Measurements from ENCODE around the gene KIF6.

Gene KIF6

DNA sequence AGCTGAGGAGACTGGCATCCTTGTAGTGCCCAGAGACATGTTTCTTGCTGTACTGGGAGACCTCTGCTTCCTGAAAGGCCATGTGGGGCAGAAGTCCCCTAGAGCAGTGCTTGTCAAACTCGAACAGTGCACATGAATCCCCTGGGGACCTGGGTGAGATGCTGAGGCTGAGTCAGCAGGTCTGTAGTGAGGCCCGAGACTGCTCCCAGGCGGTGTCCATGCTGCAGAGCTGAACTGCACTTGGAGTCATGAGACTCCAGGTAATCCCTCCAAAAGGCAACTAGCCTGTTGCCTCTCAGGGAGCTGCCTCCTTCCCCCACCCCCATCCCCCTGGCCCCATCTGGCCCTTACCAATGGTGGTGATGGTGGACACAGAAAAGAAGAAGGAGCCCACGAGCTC, 414.7 kb downstream of the KIF6 start:
- Histone ChIP-seq H3K4me1 (peaks cover 45% of the 10 kb centered on the region), H3K36me3 (no peaks in the 10 kb centered on the region), H3K27ac (no peak overlapping the region), H3K4me3 (no peak overlapping the region), H4K20me1 (peaks cover 31% of the 10 kb centered on the region; the same call in 1 of the 2 replicates), H3K9ac (peak overlapping the region; percentile 8; the same call in 1 of the 2 replicates), H3K27me3 (peaks cover 41% of the 10 kb centered on the region), H3K4me2 (peak overlapping the region; percentile 78), H3K9me3 (no peaks in the 10 kb centered on the region; the same call in 1 of the 2 replicates)
- TF ChIP-seq Cebpa-rat (IDR thresholded peaks at IDR 0.05) = no peak

DNA sequence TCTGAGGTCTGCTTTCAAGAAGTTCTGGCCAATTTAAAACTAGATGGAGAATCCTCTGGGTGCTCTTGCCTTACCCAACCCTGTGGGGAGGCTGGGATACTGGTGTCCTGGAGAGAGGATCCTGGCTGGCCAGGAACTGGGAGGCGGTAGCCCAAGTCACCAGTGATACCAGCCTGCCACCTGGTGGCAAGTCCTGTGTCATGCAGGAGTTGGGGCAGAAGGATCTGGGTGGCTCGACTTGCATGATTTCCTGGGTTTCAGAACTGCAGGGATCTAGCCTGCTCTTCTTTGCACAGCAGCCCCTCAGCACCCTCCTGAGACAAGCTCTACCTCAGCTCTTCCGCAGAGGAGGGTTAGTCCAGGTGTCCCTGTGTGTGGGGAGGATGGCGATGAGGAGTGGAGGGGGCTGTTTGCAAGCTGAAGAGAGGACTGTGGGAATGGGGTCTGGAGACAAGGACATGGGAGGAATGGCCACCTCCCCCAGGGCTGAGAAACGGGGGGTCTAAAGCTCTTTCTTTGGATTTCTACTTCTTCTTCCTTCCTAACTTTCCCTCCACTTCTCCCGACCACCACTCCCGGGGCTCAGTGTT, 415.2 kb downstream of the KIF6 start:
- peak overlapping the region; percentile 78 for H3K4me2 ChIP-seq
- H3K27ac ChIP-seq = no peak overlapping the region
- H3K4me1 ChIP-seq = peaks cover 40% of the 10 kb centered on the region
- TF ChIP-seq Cebpa-rat (IDR thresholded peaks at IDR 0.05) = no peak
- peaks cover 36% of the 10 kb centered on the region for H3K27me3 ChIP-seq
- no peaks in the 10 kb centered on the region; the same call in 1 of the 2 replicates for H3K9me3 ChIP-seq
- no peak overlapping the region for H3K4me3 ChIP-seq
- H3K36me3 ChIP-seq = no peaks in the 10 kb centered on the region
- peaks cover 31% of the 10 kb centered on the region; the same call in 1 of the 2 replicates for H4K20me1 ChIP-seq
- H3K9ac ChIP-seq = peak overlapping the region; percentile 8; the same call in 1 of the 2 replicates

DNA sequence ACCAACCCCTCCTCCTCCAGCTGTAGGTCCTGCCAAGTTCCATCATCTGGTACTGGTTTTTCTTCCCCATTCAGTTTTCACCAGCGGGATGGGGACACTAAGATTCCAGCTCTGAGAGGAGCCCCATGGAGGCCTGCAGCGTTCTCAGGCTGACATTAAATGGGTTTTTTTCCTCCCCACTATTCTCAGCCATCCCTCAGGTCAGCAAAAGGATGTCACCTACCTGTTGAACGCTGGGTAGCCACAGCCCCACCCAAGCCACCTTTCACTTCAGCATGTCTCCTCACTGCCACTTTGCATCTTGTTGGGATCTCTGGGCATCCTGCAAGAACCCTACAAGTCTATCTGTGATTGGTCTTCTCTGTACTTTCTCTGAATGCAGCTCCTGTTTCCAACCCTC, 417.7 kb downstream of the KIF6 start:
- Histone ChIP-seq H3K27ac (no peak overlapping the region), H3K36me3 (no peaks in the 10 kb centered on the region), H3K9me3 (no peaks in the 10 kb centered on the region), H3K4me2 (no peak overlapping the region), H3K27me3 (peaks cover 10% of the 10 kb centered on the region), H3K4me3 (no peak overlapping the region), H3K4me1 (peaks cover 20% of the 10 kb centered on the region), H3K9ac (no peak overlapping the region), H4K20me1 (0 out of 2 replicates have a peak, but pooled peaks cover 12% of the 10 kb centered on the region)
- TF ChIP-seq Cebpa-rat (IDR thresholded peaks at IDR 0.05) = no peak

DNA sequence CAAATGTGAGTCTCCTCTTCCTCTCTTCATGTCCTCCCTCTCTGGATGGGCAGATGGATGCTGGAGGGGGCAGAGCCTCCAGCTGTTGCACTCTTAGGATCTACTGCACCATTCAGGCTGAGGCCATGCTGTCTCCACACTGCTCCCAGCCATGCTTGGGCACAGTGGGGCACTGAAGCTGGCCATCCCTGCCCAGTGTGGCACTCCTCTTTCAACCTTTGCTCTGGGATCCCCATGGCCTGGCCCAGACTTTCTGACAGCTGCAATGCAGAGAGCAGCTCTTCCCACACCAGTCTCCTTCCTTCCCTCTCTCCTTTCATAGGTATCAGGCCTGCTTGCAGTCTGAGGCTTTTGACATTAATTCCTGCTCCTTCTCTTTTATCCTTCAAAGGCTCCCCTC, 420.3 kb downstream of the KIF6 start:
- H3K4me1 ChIP-seq = peaks cover 6% of the 10 kb centered on the region
- H4K20me1 ChIP-seq = no peaks in the 10 kb centered on the region
- no peaks in the 10 kb centered on the region for H3K36me3 ChIP-seq
- no peak overlapping the region for H3K9ac ChIP-seq
- H3K27me3 ChIP-seq = no peaks in the 10 kb centered on the region
- no peak overlapping the region for H3K27ac ChIP-seq
- TF ChIP-seq Cebpa-rat (IDR thresholded peaks at IDR 0.05) = no peak
- H3K4me3 ChIP-seq = no peak overlapping the region
- H3K4me2 ChIP-seq = no peak overlapping the region
- H3K9me3 ChIP-seq = no peaks in the 10 kb centered on the region

DNA sequence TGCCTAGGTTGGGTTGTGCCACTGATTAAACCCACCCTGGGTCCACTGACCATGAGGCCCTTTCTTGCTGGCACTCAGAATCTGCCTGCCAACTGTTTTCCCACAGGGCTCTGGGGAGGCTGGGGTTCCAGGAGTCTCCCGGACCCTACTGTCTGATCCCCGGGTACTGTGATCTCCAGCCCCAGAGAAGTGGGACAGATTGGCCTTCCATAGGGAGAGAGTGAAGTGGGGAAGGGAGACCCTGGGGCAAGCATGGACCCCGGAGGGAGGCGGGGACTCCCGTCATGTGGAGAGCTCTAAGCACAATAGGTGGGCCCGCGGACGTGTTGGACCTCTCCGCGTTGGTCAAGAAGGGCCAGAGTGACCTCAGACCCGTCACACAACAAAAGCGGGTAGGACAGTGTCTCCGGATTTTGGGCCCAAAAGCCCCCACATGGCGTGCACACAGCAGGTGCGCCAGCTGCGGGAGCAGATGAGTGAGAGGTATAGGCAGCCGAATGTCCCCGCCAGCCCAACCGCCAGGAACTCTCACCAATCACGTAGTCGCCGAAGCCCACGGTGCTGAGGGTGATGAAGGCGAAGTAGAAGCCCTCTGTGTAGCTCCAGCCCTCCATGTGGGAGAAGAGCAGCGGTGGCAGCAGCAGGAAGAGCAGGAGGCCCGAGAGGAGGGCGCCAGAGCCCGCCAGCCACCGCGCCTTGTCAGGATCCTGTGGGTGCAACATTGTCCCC, 421.6 kb downstream of the KIF6 start:
- H3K4me3 ChIP-seq = no peak overlapping the region
- H3K9ac ChIP-seq = no peak overlapping the region
- H3K36me3 ChIP-seq = no peaks in the 10 kb centered on the region
- no peaks in the 10 kb centered on the region for H4K20me1 ChIP-seq
- no peaks in the 10 kb centered on the region for H3K27me3 ChIP-seq
- no peak overlapping the region for H3K27ac ChIP-seq
- H3K4me2 ChIP-seq = no peak overlapping the region
- no peaks in the 10 kb centered on the region for H3K9me3 ChIP-seq
- no peaks in the 10 kb centered on the region for H3K4me1 ChIP-seq
- 0 out of 2 replicates have a peak, but pooled peaks have one; percentile 3 for TF ChIP-seq Cebpa-rat (IDR thresholded peaks at IDR 0.05)

DNA sequence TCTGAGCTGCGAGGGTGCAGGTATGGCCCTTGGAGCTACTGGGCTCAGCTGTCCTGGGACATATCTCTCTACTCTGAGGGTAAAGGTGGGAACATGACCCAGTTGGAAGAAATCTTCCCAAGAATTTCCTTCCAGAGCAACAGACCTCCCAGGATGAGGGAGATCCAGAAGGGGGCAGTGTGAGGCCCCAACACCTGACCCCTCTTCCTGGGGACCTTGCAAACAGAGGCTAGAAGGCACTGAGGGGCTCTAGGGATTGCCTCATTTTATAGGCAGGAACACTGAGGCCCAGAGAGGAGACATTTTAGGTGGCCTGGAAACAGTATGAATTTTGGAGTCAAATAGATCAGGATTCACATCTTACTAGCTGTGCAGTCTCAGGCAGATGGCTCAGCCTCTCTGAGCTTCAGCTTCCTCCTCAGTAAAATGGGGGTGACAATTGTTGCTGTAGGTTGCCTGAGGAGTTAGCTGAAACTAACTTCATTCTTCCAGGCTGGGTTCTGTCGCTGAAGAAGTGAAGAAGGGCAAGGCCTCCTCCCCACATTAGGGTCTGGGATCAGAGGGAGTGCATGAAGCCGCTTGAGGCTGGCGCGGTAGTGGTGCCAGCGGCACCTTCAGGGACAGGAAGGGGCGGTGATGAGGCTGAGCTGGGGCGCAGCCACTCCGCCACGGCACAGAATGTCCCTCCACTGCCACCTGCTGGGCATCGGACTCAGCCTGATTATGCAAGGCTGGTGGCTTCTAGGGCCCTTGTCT, 422.4 kb downstream of the KIF6 start:
- H3K27me3 ChIP-seq = no peaks in the 10 kb centered on the region
- H4K20me1 ChIP-seq = no peaks in the 10 kb centered on the region
- 0 out of 2 replicates have a peak, but pooled peaks have one; percentile 20 for TF ChIP-seq Cebpa-rat (IDR thresholded peaks at IDR 0.05)
- H3K36me3 ChIP-seq = no peaks in the 10 kb centered on the region
- no peak overlapping the region for H3K27ac ChIP-seq
- H3K4me3 ChIP-seq = no peak overlapping the region
- no peak overlapping the region for H3K9ac ChIP-seq
- no peaks in the 10 kb centered on the region for H3K4me1 ChIP-seq
- no peaks in the 10 kb centered on the region for H3K9me3 ChIP-seq
- peak overlapping the region; percentile 56 for H3K4me2 ChIP-seq

DNA sequence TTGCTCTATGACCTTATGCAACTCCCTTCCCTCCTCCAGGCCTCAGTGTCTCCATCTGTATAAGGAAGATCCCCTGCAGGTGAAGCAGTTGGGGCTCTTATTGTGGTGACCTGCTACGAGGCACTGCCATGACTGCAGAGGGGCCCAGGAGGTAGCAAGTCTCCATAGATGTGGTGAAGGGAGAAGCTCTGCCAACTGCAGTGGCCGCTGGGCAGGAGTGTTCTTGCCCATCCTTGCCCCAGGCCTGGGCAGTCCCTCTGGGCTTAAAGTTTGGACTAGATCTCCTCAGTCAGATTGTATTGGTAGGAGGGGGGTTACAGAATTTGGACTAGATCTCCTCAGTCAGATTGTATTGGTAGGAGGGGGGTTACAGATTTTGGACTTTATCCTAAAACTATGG, 423.2 kb downstream of the KIF6 start:
- Histone ChIP-seq H3K27ac (no peak overlapping the region), H3K4me3 (no peak overlapping the region), H3K9ac (no peak overlapping the region), H4K20me1 (no peaks in the 10 kb centered on the region), H3K4me2 (no peak overlapping the region), H3K27me3 (no peaks in the 10 kb centered on the region), H3K4me1 (no peaks in the 10 kb centered on the region), H3K9me3 (no peaks in the 10 kb centered on the region), H3K36me3 (no peaks in the 10 kb centered on the region)
- TF ChIP-seq Cebpa-rat (IDR thresholded peaks at IDR 0.05) = no peak

DNA sequence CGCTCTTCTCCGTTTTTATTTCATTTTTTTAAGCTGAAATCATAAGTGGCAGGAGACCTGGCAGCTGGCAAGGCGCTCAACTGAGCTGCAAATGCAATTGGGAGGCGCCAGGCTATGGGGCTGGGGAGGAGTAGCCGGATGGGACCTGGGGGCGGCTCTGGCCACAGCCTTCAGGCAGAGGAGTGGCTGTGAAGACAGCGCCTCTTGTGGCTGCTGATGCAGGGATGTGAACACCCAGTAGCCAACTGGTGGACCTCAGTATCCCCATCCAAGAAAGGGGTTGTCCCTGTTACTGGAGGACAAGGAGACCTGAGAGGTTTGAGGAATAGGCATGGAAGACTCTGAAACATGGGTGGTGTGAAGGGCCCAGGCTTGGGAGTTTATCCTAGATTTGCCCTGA, 423.6 kb downstream of the KIF6 start:
- Histone ChIP-seq H3K4me3 (no peak overlapping the region), H3K4me1 (no peaks in the 10 kb centered on the region), H3K4me2 (no peak overlapping the region), H4K20me1 (no peaks in the 10 kb centered on the region), H3K9me3 (no peaks in the 10 kb centered on the region), H3K27ac (no peak overlapping the region), H3K27me3 (no peaks in the 10 kb centered on the region), H3K9ac (no peak overlapping the region), H3K36me3 (no peaks in the 10 kb centered on the region)
- no peak for TF ChIP-seq Cebpa-rat (IDR thresholded peaks at IDR 0.05)

DNA sequence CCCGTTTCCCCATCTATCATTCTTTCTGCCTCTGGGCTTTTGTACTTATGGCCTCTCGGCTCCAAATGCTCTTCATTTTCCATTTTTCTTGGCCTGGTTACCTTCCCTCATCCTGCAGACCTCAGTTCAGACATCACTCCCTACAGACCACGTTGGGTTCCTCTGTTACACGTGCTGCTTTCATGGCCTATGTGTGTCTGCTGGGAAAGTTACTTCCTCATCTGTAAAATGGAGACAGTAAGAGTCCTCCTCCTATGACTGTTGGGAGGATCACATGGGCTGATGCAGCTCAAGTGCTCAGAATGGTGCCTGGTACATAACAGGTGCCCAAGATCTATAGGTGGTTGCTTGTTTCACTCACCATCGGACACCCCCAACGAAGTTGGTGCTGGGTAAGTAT, 424.5 kb downstream of the KIF6 start:
- H4K20me1 ChIP-seq = no peaks in the 10 kb centered on the region
- H3K9me3 ChIP-seq = no peaks in the 10 kb centered on the region
- no peaks in the 10 kb centered on the region for H3K36me3 ChIP-seq
- no peak overlapping the region for H3K4me2 ChIP-seq
- no peak overlapping the region for H3K4me3 ChIP-seq
- no peak for TF ChIP-seq Cebpa-rat (IDR thresholded peaks at IDR 0.05)
- H3K27ac ChIP-seq = no peak overlapping the region
- H3K4me1 ChIP-seq = no peaks in the 10 kb centered on the region
- no peak overlapping the region for H3K9ac ChIP-seq
- H3K27me3 ChIP-seq = no peaks in the 10 kb centered on the region

DNA sequence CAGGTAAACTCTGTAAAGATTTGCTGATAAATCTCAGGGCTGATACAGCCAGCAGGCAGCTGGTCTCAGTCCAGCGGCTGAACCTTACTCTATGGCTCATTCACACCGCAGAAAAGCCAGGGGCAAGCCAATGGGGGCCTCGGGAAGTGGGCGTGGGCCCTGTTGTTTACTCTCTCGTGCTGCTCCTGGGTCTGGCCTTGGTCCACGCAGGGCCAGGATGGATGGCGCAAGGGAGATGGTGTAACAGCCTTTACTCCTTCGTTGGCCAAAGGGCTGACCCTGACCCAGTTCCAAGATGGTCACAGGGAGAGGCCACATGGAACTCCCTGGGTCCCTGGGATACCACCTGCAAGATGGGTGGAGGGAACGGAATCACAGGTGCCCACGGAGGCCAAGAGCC, 427.1 kb downstream of the KIF6 start:
- Histone ChIP-seq H4K20me1 (no peaks in the 10 kb centered on the region), H3K9ac (no peak overlapping the region), H3K36me3 (no peaks in the 10 kb centered on the region), H3K27ac (no peak overlapping the region), H3K4me2 (no peak overlapping the region), H3K4me1 (no peaks in the 10 kb centered on the region), H3K9me3 (no peaks in the 10 kb centered on the region), H3K27me3 (no peaks in the 10 kb centered on the region), H3K4me3 (no peak overlapping the region)
- TF ChIP-seq Cebpa-rat (IDR thresholded peaks at IDR 0.05) = no peak
